ENCODE measurements around the gene MTMR11.

DNA sequence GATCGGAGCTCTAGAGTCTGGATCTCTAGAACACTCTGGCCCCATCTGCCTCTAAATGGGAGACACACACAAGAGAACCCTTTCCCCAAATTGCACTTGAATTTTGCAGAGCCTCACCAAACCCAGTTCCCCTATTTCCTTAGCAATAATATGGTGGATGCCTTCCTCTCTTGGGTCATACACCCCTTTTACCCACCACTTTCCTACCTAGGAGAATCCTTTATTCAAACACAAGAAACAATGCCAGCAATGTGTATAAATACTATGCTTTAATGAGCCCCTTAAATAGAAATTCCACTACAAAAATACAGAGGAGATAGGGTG, 8.3 kb downstream of the MTMR11 start:
- TF ChIP-seq TCF4 (CRISPR knock-in tag; IDR thresholded peaks at IDR 0.05; ENCODE audit: borderline replicate concordance) (no peak), TOX (CRISPR knock-in tag; IDR thresholded peaks at IDR 0.05; ENCODE audit: borderline replicate concordance) (no peak), ZFP3 (CRISPR knock-in tag; IDR thresholded peaks at IDR 0.05) (no peak), ZFP30 (CRISPR knock-in tag; IDR thresholded peaks at IDR 0.05) (no peak), BACH2 (CRISPR knock-in tag; IDR thresholded peaks at IDR 0.05; ENCODE audit: borderline replicate concordance) (no peak), RARB (CRISPR knock-in tag; IDR thresholded peaks at IDR 0.05) (no peak), OSR1 (CRISPR knock-in tag; IDR thresholded peaks at IDR 0.05) (no peak), ESRRG (CRISPR knock-in tag; IDR thresholded peaks at IDR 0.05) (no peak)
- TF ChIP-seq, protein P1, sequence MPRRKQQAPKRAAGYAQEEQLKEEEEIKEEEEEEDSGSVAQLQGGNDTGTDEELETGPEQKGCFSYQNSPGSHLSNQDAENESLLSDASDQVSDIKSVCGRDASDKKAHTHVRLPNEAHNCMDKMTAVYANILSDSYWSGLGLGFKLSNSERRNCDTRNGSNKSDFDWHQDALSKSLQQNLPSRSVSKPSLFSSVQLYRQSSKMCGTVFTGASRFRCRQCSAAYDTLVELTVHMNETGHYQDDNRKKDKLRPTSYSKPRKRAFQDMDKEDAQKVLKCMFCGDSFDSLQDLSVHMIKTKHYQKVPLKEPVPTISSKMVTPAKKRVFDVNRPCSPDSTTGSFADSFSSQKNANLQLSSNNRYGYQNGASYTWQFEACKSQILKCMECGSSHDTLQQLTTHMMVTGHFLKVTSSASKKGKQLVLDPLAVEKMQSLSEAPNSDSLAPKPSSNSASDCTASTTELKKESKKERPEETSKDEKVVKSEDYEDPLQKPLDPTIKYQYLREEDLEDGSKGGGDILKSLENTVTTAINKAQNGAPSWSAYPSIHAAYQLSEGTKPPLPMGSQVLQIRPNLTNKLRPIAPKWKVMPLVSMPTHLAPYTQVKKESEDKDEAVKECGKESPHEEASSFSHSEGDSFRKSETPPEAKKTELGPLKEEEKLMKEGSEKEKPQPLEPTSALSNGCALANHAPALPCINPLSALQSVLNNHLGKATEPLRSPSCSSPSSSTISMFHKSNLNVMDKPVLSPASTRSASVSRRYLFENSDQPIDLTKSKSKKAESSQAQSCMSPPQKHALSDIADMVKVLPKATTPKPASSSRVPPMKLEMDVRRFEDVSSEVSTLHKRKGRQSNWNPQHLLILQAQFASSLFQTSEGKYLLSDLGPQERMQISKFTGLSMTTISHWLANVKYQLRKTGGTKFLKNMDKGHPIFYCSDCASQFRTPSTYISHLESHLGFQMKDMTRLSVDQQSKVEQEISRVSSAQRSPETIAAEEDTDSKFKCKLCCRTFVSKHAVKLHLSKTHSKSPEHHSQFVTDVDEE (CRISPR knock-in tag; IDR thresholded peaks at IDR 0.05): no peak
- TF ChIP-seq, protein P2, sequence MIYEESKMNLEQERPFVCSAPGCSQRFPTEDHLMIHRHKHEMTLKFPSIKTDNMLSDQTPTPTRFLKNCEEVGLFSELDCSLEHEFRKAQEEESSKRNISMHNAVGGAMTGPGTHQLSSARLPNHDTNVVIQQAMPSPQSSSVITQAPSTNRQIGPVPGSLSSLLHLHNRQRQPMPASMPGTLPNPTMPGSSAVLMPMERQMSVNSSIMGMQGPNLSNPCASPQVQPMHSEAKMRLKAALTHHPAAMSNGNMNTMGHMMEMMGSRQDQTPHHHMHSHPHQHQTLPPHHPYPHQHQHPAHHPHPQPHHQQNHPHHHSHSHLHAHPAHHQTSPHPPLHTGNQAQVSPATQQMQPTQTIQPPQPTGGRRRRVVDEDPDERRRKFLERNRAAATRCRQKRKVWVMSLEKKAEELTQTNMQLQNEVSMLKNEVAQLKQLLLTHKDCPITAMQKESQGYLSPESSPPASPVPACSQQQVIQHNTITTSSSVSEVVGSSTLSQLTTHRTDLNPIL (CRISPR knock-in tag; IDR thresholded peaks at IDR 0.05; ENCODE audit: low read depth): no peak
- TF ChIP-seq, protein P3, sequence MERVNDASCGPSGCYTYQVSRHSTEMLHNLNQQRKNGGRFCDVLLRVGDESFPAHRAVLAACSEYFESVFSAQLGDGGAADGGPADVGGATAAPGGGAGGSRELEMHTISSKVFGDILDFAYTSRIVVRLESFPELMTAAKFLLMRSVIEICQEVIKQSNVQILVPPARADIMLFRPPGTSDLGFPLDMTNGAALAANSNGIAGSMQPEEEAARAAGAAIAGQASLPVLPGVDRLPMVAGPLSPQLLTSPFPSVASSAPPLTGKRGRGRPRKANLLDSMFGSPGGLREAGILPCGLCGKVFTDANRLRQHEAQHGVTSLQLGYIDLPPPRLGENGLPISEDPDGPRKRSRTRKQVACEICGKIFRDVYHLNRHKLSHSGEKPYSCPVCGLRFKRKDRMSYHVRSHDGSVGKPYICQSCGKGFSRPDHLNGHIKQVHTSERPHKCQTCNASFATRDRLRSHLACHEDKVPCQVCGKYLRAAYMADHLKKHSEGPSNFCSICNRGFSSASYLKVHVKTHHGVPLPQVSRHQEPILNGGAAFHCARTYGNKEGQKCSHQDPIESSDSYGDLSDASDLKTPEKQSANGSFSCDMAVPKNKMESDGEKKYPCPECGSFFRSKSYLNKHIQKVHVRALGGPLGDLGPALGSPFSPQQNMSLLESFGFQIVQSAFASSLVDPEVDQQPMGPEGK (CRISPR knock-in tag; IDR thresholded peaks at IDR 0.05; ENCODE audit: borderline replicate concordance): no peak
- TF ChIP-seq, protein P4, sequence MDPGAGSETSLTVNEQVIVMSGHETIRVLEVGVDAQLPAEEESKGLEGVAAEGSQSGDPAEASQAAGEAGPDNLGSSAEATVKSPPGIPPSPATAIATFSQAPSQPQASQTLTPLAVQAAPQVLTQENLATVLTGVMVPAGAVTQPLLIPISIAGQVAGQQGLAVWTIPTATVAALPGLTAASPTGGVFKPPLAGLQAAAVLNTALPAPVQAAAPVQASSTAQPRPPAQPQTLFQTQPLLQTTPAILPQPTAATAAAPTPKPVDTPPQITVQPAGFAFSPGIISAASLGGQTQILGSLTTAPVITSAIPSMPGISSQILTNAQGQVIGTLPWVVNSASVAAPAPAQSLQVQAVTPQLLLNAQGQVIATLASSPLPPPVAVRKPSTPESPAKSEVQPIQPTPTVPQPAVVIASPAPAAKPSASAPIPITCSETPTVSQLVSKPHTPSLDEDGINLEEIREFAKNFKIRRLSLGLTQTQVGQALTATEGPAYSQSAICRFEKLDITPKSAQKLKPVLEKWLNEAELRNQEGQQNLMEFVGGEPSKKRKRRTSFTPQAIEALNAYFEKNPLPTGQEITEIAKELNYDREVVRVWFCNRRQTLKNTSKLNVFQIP (CRISPR knock-in tag; IDR thresholded peaks at IDR 0.05; ENCODE audit: borderline replicate concordance, low read depth): no peak
